HG02840 (cell line): ENCODE results near the gene UIMC1.
"Not testable (repeated sequence)": the region's sequence is repeated elsewhere in the genome, so short reads cannot be mapped to it uniquely, and the experiment has no call there.

Experiments used
- ATAC-seq: cut with Tn5 transposase; IDR thresholded peaks from one replicate; pipeline ENCODE4 v1.9.1; 2021; ENCODE audit warnings: mild to moderate bottlenecking, moderate library complexity, moderate number of reproducible peaks; ENCODE audit not compliant: unreplicated experiment, low FRiP score

UIMC1 gene

DNA sequence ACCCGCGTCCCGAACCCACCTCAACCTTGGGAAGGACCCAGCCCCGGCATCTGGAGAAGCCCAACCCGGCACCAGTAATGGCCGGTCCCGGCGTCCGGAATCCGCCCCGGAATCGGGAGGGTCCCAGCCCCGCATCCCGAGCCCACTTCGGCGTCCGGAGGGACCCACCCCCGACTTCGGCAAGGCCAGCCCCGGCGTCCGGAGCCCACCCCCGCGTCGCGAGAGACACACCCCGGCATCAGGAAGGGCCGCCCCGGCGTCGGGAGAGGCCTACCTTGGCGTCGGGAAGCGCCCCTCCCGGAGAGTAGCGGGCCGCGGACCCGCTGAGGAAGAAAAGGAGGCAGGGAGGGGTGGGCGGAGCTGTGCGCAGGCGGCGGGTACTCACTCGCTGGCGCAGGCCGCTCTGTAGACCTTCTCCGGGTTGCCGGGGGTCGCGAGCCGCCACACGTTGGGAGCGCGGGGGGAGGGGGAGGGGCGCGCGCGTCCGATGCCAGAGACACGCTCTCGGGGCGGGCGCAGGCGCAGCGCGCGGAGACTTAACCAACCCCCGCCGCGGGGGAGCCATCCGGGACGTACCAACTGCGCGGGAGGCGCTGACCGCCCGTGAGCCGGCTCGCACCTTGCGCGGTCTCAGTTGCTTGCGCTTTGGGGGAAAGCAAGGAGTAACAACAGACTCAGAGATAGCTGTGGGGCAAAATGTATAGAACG is at the start of gene UIMC1:
Gene UIMC1 (minus strand): TSS at position 515 of the 708 bp plus-strand sequence. CDS start 24,164 bp downstream, outside the sequence.
- ATAC-seq, result peak; percentile 81

GRCh38 chr5:177049285-177049684 is 42.7 kb upstream of the UIMC1 start:
- ATAC-seq, result no peak

GRCh38 chr5:177048531-177048930 is 42.0 kb upstream of the UIMC1 start:
- ATAC-seq, result not testable (repeated sequence)

DNA sequence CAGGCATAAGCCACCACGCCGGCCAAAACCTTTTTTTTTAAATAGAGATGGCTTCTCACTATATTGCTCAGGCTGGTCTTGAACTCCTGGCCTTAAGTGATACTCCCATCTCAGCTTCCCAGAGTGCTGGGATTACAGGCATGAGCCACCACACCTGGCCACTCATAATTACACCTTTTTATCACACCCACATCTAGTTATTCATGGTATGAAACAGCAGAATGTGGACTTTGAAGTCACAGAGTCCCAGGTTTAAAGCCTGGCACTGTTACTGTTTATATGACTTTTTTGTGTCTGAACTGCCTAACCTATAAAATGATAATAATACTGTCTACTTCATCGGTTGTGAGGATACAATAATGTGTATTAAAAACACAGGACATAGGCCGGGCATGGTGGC is 39.1 kb upstream of the UIMC1 start:
- ATAC-seq, result no peak

- no peak for ATAC-seq
Observed at GRCh38 chr5:177044641-177045040, 38.1 kb upstream of the UIMC1 start.

GRCh38 chr5:177043958-177044357 is 37.4 kb upstream of the UIMC1 start:
- ATAC-seq, result no peak

DNA sequence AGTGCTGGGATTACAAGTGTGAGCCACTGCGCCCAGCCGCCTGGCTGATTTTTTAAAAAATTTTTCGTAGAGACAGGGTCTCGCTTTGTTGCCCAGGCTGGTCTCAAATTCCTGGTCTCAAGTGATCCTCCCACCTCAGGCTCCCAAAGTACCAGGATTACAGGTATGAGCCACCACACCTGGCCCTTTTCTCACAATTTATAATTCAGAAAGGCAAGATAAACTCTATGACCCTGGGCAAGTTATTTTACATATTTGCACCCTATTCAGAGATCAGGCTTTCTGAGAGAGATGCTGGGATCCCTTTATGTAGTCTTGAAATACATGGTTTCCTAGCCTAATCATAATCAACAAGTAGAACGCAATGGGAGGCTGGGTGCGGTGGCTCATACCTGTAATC is 36.5 kb upstream of the UIMC1 start:
- no peak for ATAC-seq

GRCh38 chr5:177041936-177042335 is 35.4 kb upstream of the UIMC1 start:
- no peak for ATAC-seq

GRCh38 chr5:177040814-177041420 is 34.3 kb upstream of the UIMC1 start:
- ATAC-seq, result no peak

- ATAC-seq, result no peak
Observed at GRCh38 chr5:177036921-177037320, 30.3 kb upstream of the UIMC1 start.

DNA sequence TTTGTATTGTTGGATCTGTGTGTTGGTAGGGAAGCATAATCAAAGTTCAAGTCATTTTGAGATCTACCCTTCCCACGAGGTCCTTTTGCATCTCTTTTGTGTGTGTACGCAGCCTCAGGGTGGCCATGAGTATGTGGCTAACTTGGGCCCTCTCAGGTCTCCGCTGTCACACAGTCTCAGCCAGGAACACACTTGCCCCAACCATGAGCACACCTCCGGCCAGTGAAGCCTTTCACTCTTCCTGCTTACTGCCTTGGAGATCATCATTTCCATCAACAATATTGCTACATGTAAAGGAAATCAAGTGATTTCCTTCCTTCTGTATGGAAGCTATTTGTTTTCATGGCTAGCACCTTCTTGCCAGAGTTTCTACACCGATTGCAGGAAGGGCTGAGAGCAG is 29.9 kb upstream of the UIMC1 start:
- ATAC-seq, result no peak

DNA sequence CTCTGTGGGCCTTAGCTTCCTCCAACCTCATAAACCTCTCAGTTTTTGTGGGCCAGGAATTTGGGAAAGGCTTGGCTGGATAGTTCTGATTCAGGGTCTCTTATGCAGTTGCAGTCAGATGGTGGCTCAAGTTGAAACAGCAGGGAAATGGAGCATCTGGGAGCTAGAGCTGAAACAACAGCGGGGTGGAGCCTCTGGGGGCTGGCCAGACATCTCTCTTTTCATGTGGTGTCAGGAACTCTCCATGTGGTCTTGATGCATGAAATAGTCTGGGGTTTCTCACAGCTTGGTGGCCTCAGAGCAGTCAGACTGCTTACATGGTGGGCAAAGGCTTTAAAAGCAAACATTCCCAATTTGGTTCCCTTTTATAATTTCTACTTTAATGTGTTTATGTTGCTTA is 29.4 kb upstream of the UIMC1 start:
- no peak for ATAC-seq

DNA sequence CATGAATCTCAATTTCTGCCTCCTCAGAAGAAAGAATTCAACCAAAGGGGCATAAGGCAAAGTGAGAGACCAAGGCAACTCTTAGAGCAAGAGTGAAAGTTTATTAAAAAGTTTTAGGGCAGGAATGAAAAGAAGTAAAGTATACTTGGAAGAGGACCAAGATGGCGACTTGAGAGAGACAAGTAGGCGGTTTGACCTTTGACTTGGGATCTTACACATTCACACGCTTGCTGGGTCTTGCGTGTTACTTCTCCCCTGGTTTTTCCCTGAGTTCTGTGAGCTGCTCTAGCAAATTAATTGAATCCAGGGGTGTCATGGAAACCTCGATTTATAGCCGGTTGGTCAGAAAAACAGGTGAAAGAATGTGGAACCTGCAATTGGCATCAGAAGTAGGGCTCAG is 22.9 kb upstream of the UIMC1 start:
- no peak for ATAC-seq

DNA sequence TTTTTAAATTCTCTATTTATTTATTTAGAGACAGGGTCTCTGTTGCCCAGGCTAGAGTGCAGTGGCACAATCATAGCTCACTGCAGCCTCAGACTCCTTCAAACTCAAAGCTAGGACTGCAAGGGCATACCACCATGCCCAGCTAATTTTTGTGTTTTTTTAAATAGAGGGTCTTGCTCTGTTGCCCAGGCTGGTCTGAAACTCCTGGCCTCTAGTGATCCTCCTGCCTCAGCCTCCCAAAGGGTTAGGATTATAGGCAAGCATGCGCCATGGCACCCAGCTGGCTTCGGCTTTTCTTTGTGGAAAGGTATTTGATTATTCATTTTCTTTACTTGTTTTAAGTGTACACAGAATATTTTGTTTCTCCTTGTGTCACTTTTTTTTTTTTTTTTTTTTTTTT is 21.1 kb upstream of the UIMC1 start:
- ATAC-seq, result no peak

DNA sequence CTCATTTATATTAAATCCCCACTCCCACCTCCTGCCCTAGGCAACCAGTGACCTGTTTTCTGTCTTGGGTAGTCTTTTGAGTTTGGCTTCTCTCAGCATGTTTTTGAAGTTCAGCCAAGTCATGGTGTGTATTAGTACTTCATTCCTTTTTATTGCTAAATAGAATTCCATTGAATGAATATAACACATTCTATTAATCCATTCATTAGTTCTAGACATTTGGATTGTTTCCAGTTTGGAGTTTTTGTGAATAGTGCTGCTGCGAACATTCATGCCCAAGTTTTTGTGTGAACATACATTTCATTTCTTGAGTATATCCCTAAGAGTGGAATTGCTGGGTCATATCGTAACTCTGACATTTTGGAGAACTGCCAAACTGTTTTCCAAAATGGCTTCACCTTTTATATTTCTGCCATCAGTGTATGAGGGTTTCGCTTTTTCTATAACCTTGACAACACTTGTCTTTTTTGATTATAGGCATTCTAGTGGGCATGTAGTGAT is 18.6 kb upstream of the UIMC1 start:
- no peak for ATAC-seq

- ATAC-seq, result no peak
Observed at GRCh38 chr5:177024559-177024958, 18.0 kb upstream of the UIMC1 start.

- no peak for ATAC-seq
Observed at GRCh38 chr5:177023303-177023664, 16.7 kb upstream of the UIMC1 start.

DNA sequence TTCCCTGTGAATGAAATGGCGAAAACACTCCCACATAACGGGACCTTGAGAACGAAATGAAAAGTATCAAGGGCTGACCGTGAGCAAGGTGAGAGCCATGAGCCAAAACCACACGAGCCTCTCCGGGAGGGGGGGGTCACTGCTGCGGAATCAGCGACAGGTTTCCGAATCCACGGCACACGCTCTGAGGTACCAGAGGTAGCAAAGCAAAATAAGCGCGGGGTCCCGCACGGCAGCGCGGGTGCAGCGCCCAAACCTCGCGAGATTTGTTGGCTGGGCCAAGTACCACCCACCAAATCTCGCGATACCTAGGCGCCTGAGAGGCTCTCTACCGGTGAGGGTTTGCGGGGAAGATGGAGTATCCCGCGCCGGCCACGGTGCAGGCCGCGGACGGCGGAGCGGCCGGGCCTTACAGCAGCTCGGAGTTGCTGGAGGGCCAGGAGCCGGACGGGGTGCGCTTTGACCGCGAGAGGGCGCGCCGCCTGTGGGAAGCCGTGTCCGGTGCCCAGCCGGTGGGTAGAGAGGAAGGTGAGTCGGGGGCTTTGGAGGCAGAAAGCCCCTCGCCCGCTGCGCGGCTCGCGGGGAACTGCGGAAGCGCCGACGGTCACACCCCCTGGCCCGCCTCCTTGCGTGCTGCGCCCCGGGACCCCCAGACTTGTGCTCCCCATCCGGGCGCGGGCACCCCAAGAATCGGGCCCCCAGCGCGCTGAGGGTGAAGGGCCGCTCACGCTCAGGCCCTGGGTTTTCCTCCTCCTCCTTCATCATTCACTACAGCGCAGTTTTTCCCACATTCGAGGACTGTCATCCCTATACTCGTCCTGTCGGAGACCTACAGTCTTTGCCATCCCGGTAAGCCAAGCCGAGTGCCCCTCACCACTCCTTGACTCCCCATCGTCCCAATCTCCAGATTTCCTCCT is 16.1 kb upstream of the UIMC1 start, which contains the start of gene ZNF346:
Gene ZNF346 (plus strand): TSS at position 311 of the 917 bp plus-strand sequence. CDS start 43 bp downstream, at position 354.
- peak; percentile 79 for ATAC-seq

GRCh38 chr5:177020033-177020432 is 13.5 kb upstream of the UIMC1 start:
- ATAC-seq, result no peak

DNA sequence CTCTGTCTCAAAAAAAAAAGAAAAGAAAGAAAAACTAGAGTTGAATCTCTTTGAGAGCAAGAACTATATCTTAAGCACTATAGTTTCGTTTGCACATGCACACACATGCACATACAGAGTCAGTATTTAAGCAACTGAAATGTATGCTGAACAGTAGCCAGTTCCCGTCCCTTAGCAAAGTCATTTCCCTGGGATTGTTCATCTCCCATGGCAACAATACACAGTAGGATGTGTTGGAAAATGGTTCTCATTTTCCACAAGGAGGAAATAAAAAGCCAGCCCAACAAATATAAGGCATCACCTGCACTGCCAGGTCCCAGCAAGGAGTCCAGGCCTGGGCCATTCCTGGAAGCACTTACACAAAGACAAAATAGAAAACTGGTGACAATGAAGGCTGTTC is 11.8 kb upstream of the UIMC1 start:
- no peak for ATAC-seq

DNA sequence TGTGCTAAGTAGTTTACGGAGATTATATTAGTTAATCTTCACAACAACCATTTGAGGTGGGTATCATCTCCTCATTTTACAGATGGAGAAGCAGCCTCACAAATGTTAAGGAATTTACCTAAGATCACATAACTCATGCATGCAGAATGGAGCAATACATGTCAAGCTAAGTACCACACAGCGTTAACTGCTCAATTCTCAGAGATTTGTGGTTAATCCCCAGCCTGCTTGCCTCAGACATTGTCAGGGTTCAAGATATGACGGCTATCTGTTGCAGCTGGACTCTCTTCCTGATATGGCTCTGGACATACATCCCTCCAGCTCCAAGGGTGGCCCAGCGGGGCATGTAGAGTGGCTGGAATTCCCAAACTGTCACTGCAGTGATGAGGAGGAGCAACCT is 8.6 kb upstream of the UIMC1 start:
- no peak for ATAC-seq
